GM23338 (cell line): Measurements from ENCODE around the gene FEM1B. TPM values are rescaled to one million over a fixed set of nuclear protein-coding genes. Genes with fewer than 3 reads are reported as not detected.

Experiments used
- ATAC-seq: fragments of 200-7000 bp; cut with Tn5 transposase; 3 replicates; pipeline ENCODE4 v1.9.1; 2020
- DNase-seq: peaks from one replicate; pipeline ENCODE4 v3.0.0-alpha.2; 2015; ENCODE audit warnings: low spot score
- H2AFZ ChIP-seq: fragments of 200-600 bp; sonication (generic); 2 replicates; pipeline ENCODE4 v1.8.0; 2016; ENCODE audit warnings: antibody characterized with exemption, mild to moderate bottlenecking, moderate library complexity
- H3F3A ChIP-seq: fragments of 200-600 bp; sonication (generic); replicated peaks from 2 replicates; pipeline ENCODE4 v1.8.0; 2017; ENCODE audit warnings: antibody characterized with exemption, mixed run types, low read depth
- H3K27ac ChIP-seq: fragments of 200-600 bp; sonication (generic); 2 replicates; pipeline ENCODE4 v1.6.1; 2016; ENCODE audit warnings: low read depth
- H3K27me3 ChIP-seq: fragments of 200-600 bp; sonication (generic); 2 replicates; pipeline ENCODE4 v1.8.0; 2016; ENCODE audit warnings: mild to moderate bottlenecking, mixed run types, moderate library complexity; ENCODE audit not compliant: insufficient read depth
- H3K36me3 ChIP-seq: fragments of 200-600 bp; sonication (generic); 2 replicates; pipeline ENCODE4 v1.8.0; 2016; ENCODE audit warnings: mild to moderate bottlenecking; ENCODE audit not compliant: insufficient read depth
- H3K4me1 ChIP-seq: fragments of 200-600 bp; sonication (generic); 2 replicates; pipeline ENCODE4 v1.8.0; 2016; ENCODE audit warnings: mild to moderate bottlenecking, moderate library complexity; ENCODE audit not compliant: insufficient read depth
- H3K4me2 ChIP-seq: fragments of 200-600 bp; sonication (generic); 2 replicates; pipeline ENCODE4 v1.7.1; 2017; ENCODE audit warnings: mixed run types
- H3K4me3 ChIP-seq: fragments of 200-600 bp; sonication (generic); 2 replicates; pipeline ENCODE4 v1.6.1; 2016; ENCODE audit warnings: mixed run types
- H3K79me2 ChIP-seq: fragments of 200-600 bp; sonication (generic); replicated peaks from 2 replicates; pipeline ENCODE4 v1.8.0; 2017; ENCODE audit warnings: mild to moderate bottlenecking; ENCODE audit not compliant: insufficient read depth
- H3K9me2 ChIP-seq: fragments of 200-600 bp; sonication (generic); 2 replicates; pipeline ENCODE4 v1.8.0; 2017; ENCODE audit not compliant: insufficient read depth
- H4K20me1 ChIP-seq: fragments of 200-600 bp; sonication (generic); replicated peaks from 2 replicates; pipeline ENCODE4 v1.8.0; 2017; ENCODE audit warnings: mild to moderate bottlenecking; ENCODE audit not compliant: insufficient read depth
- H3K27ac Mint-ChIP-seq: 2 replicates; pipeline ENCODE4 v1.8.0; 2020; ENCODE audit warnings: inconsistent platforms, mild to moderate bottlenecking, moderate library complexity, mixed read lengths
- H3K27me3 Mint-ChIP-seq: 3 replicates; pipeline ENCODE4 v1.8.0; 2022; ENCODE audit warnings: low read depth, mild to moderate bottlenecking, moderate library complexity, mixed read lengths, inconsistent platforms; ENCODE audit not compliant: insufficient read depth, poor library complexity
- H3K36me3 Mint-ChIP-seq: 3 replicates; pipeline ENCODE4 v1.8.0; 2021; ENCODE audit warnings: low read depth, mild to moderate bottlenecking, inconsistent platforms, moderate library complexity, mixed read lengths
- H3K4me1 Mint-ChIP-seq: 3 replicates; pipeline ENCODE4 v1.8.0; 2020; ENCODE audit warnings: mild to moderate bottlenecking, inconsistent platforms, mixed read lengths
- H3K4me3 Mint-ChIP-seq: 3 replicates; pipeline ENCODE4 v1.8.0; 2021; ENCODE audit warnings: moderate library complexity, mild to moderate bottlenecking, inconsistent platforms, mixed read lengths
- H3K9me3 Mint-ChIP-seq: 3 replicates; pipeline ENCODE4 v1.8.0; 2020; ENCODE audit warnings: moderate library complexity, mild to moderate bottlenecking, inconsistent platforms, mixed read lengths
- CREB1 ChIP-seq: fragments of 250-450 bp; sonication (Bioruptor Pico); IDR thresholded peaks from 2 replicates; pipeline ENCODE4 v1.5.0; 2020; ENCODE audit warnings: low read depth, mild to moderate bottlenecking, moderate library complexity
- EZH2 ChIP-seq: fragments of 200-600 bp; sonication (generic); IDR thresholded peaks from one replicate; pipeline ENCODE4 v1.8.0; 2017; ENCODE audit warnings: antibody characterized with exemption, mild to moderate bottlenecking, low read depth; ENCODE audit not compliant: unreplicated experiment
- EZH2phosphoT487 ChIP-seq: fragments of 200-600 bp; sonication (generic); IDR thresholded peaks from one replicate; pipeline ENCODE4 v1.8.1; 2018; ENCODE audit warnings: antibody characterized with exemption; ENCODE audit not compliant: unreplicated experiment
- JUNB ChIP-seq: IDR thresholded peaks from one replicate; pipeline ENCODE4 v1.6.1; 2016; ENCODE audit warnings: antibody characterized with exemption; ENCODE audit not compliant: unreplicated experiment
- POLR2AphosphoS5 ChIP-seq: IDR thresholded peaks from 2 replicates; pipeline ENCODE4 v1.6.1; 2016; ENCODE audit warnings: antibody characterized with exemption, low read depth
- STAT1 ChIP-seq: IDR thresholded peaks from one replicate; pipeline ENCODE4 v1.6.1; 2016; ENCODE audit warnings: antibody characterized with exemption; ENCODE audit not compliant: unreplicated experiment
- ZNF331 ChIP-seq: fragments of 250-450 bp; sonication (Bioruptor Pico); IDR thresholded peaks from 2 replicates; pipeline ENCODE4 v1.5.0; 2020; ENCODE audit warnings: low read depth, mild to moderate bottlenecking, moderate library complexity
- polyA plus RNA-seq: library from polyadenylated mRNA; unstranded; fragments of >200 nt; fragmentation: Nextera tagmentation; extraction: Ambion mirVana; gene quantifications from 2 replicates; pipeline ENCODE4 v1.2.1, GENCODE V29; 2016
- total RNA-seq: library from RNA; depleted of rRNA; stranded (reverse); fragments of >200 nt; shearing (Covaris generic); gene quantifications from 2 replicates; pipeline ENCODE4 v1.2.3, GENCODE V29; 2014
- TF ChIP-seq, protein P1 (sequence below): fragments of 250-450 bp; sonication (Bioruptor Pico); IDR thresholded peaks from 2 replicates; pipeline ENCODE4 v1.5.0; 2020; ENCODE audit warnings: mild to moderate bottlenecking, moderate library complexity
- TF ChIP-seq, protein P2 (sequence below): IDR thresholded peaks from 2 replicates; pipeline ENCODE4 v1.6.1; 2016; ENCODE audit warnings: antibody characterized with exemption
- TF ChIP-seq, protein P3 (sequence below): IDR thresholded peaks from one replicate; pipeline ENCODE4 v1.6.1; 2018; ENCODE audit warnings: antibody characterized with exemption; ENCODE audit not compliant: unreplicated experiment

FEM1B gene
- total and polyA plus RNA-seq, 2 experiments from 2014 or later, result 13.0 to 82.0 TPM

DNA sequence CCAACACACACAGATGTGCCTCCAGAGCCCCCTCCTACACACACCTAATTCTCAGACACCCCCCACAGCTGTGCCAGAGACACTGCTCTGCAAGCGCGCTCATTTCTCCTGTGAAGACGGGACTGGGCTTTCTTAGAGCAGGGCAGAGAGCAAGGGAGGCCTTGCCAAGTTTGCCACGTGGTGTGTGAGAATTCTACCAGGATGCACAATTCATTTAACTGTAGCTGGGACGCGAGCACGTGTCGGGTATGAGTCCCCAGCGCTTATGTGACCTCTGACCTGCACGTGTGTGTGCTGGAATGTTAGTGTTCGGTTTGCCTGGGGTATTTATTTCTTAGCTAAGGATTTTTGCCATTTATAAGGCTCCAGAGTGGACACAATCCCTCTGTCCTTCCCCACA is 37.0 kb downstream of the FEM1B start (continued):
- TF ChIP-seq, protein P1, sequence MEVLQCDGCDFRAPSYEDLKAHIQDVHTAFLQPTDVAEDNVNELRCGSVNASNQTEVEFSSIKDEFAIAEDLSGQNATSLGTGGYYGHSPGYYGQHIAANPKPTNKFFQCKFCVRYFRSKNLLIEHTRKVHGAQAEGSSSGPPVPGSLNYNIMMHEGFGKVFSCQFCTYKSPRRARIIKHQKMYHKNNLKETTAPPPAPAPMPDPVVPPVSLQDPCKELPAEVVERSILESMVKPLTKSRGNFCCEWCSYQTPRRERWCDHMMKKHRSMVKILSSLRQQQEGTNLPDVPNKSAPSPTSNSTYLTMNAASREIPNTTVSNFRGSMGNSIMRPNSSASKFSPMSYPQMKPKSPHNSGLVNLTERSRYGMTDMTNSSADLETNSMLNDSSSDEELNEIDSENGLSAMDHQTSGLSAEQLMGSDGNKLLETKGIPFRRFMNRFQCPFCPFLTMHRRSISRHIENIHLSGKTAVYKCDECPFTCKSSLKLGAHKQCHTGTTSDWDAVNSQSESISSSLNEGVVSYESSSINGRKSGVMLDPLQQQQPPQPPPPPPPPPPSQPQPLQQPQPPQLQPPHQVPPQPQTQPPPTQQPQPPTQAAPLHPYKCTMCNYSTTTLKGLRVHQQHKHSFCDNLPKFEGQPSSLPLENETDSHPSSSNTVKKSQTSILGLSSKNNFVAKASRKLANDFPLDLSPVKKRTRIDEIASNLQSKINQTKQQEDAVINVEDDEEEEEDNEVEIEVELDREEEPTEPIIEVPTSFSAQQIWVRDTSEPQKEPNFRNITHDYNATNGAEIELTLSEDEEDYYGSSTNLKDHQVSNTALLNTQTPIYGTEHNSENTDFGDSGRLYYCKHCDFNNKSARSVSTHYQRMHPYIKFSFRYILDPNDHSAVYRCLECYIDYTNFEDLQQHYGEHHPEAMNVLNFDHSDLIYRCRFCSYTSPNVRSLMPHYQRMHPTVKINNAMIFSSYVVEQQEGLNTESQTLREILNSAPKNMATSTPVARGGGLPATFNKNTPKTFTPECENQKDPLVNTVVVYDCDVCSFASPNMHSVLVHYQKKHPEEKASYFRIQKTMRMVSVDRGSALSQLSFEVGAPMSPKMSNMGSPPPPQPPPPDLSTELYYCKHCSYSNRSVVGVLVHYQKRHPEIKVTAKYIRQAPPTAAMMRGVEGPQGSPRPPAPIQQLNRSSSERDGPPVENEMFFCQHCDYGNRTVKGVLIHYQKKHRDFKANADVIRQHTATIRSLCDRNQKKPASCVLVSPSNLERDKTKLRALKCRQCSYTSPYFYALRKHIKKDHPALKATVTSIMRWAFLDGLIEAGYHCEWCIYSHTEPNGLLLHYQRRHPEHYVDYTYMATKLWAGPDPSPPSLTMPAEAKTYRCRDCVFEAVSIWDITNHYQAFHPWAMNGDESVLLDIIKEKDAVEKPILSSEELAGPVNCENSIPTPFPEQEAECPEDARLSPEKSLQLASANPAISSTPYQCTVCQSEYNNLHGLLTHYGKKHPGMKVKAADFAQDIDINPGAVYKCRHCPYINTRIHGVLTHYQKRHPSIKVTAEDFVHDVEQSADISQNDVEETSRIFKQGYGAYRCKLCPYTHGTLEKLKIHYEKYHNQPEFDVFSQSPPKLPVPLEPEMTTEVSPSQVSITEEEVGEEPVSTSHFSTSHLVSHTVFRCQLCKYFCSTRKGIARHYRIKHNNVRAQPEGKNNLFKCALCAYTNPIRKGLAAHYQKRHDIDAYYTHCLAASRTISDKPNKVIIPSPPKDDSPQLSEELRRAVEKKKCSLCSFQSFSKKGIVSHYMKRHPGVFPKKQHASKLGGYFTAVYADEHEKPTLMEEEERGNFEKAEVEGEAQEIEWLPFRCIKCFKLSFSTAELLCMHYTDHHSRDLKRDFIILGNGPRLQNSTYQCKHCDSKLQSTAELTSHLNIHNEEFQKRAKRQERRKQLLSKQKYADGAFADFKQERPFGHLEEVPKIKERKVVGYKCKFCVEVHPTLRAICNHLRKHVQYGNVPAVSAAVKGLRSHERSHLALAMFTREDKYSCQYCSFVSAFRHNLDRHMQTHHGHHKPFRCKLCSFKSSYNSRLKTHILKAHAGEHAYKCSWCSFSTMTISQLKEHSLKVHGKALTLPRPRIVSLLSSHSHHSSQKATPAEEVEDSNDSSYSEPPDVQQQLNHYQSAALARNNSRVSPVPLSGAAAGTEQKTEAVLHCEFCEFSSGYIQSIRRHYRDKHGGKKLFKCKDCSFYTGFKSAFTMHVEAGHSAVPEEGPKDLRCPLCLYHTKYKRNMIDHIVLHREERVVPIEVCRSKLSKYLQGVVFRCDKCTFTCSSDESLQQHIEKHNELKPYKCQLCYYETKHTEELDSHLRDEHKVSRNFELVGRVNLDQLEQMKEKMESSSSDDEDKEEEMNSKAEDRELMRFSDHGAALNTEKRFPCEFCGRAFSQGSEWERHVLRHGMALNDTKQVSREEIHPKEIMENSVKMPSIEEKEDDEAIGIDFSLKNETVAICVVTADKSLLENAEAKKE (CRISPR knock-in tag), result no peak
- TF ChIP-seq CREB1 (no peak), ZNF331 (CRISPR knock-in tag) (no peak), EZH2 (no peak), EZH2phosphoT487 (no peak)
- TF ChIP-seq, protein P2, sequence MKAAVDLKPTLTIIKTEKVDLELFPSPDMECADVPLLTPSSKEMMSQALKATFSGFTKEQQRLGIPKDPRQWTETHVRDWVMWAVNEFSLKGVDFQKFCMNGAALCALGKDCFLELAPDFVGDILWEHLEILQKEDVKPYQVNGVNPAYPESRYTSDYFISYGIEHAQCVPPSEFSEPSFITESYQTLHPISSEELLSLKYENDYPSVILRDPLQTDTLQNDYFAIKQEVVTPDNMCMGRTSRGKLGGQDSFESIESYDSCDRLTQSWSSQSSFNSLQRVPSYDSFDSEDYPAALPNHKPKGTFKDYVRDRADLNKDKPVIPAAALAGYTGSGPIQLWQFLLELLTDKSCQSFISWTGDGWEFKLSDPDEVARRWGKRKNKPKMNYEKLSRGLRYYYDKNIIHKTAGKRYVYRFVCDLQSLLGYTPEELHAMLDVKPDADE, result no peak

DNA sequence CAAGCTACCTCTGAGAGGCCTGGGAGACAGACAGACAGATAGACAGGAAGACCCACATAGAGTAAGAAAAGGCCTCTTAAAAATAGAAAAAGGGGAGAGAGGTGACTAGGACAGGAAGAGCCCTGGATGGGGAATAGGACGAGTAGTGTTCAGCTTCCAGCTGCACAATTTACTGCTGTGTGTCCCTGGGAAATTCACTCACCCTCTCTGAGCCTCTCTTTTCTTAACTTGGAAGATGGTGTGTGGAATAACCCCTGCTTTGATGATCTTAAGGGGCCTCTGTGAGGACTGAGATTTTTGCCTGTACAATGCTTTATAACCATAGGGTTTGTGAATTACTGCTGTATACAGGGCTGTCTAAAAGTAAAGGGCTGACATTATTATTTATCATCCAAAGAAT is 37.5 kb downstream of the FEM1B start:
- Mint-ChIP-seq H3K36me3 (no peaks in the 10 kb centered on the region), H3K27ac (no peak overlapping the region), H3K4me3 (peak overlapping the region; percentile 42; the same call in 2 of the 3 replicates), H3K27me3 (peaks cover 16% of the 10 kb centered on the region), H3K4me1 (peaks cover 41% of the 10 kb centered on the region), H3K9me3 (no peaks in the 10 kb centered on the region)
- Histone ChIP-seq H3K4me1 (peaks cover 18% of the 10 kb centered on the region), H3K36me3 (no peaks in the 10 kb centered on the region), H3K27me3 (no peaks in the 10 kb centered on the region), H4K20me1 (no peaks in the 10 kb centered on the region), H3K79me2 (no peaks in the 10 kb centered on the region), H3K27ac (no peak overlapping the region), H2AFZ (peak overlapping the region; percentile 94; the same call in 1 of the 2 replicates), H3F3A (0 out of 2 replicates have a peak, but pooled peaks cover 4% of the 10 kb centered on the region), H3K4me2 (peak overlapping the region; percentile 9), H3K4me3 (no peak overlapping the region), H3K9me2 (no peaks in the 10 kb centered on the region)
- DNase-seq (no peak), ATAC-seq (no peak)
- TF ChIP-seq, protein P2, result no peak
- TF ChIP-seq JUNB (no peak), CREB1 (no peak), POLR2AphosphoS5 (no peak), STAT1 (no peak)
- TF ChIP-seq, protein P3, sequence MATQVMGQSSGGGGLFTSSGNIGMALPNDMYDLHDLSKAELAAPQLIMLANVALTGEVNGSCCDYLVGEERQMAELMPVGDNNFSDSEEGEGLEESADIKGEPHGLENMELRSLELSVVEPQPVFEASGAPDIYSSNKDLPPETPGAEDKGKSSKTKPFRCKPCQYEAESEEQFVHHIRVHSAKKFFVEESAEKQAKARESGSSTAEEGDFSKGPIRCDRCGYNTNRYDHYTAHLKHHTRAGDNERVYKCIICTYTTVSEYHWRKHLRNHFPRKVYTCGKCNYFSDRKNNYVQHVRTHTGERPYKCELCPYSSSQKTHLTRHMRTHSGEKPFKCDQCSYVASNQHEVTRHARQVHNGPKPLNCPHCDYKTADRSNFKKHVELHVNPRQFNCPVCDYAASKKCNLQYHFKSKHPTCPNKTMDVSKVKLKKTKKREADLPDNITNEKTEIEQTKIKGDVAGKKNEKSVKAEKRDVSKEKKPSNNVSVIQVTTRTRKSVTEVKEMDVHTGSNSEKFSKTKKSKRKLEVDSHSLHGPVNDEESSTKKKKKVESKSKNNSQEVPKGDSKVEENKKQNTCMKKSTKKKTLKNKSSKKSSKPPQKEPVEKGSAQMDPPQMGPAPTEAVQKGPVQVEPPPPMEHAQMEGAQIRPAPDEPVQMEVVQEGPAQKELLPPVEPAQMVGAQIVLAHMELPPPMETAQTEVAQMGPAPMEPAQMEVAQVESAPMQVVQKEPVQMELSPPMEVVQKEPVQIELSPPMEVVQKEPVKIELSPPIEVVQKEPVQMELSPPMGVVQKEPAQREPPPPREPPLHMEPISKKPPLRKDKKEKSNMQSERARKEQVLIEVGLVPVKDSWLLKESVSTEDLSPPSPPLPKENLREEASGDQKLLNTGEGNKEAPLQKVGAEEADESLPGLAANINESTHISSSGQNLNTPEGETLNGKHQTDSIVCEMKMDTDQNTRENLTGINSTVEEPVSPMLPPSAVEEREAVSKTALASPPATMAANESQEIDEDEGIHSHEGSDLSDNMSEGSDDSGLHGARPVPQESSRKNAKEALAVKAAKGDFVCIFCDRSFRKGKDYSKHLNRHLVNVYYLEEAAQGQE, result no peak
